ENCODE data around the gene OR56A3. TPM values are rescaled to one million over a fixed set of nuclear protein-coding genes. Genes with fewer than 3 reads are reported as not detected.

OR56A3 gene
- total RNA-seq, 2 donors from 2014 or later, result not detected

GRCh38 chr11:5923427-5923776, 18.6 kb upstream of the OR56A3 start:
- Histone ChIP-seq H3K9ac (ENCODE audit: low read depth in 2 of 2, low read length in 2 of 2) (no peak overlapping the region), H3K4me1 (no peaks in the 10 kb centered on the region), H3K27me3 (no peaks in the 10 kb centered on the region), H3K9me3 (no peaks in the 10 kb centered on the region), H3K27ac (no peak overlapping the region), H3K36me3 (no peaks in the 10 kb centered on the region), H3K4me3 (no peak overlapping the region)
- intact Hi-C loops (cut with DNase I), result no loop called here
- TF ChIP-seq CTCF (IDR thresholded peaks at IDR 0.05), result no peak
- no peak for DNase-seq

- Histone ChIP-seq H3K27ac (no peak overlapping the region), H3K36me3 (no peaks in the 10 kb centered on the region), H3K9ac (ENCODE audit: low read depth in 2 of 2, low read length in 2 of 2) (no peak overlapping the region), H3K4me3 (no peak overlapping the region), H3K4me1 (no peaks in the 10 kb centered on the region), H3K9me3 (no peaks in the 10 kb centered on the region), H3K27me3 (no peaks in the 10 kb centered on the region)
- DNase-seq, result no peak
- TF ChIP-seq CTCF (IDR thresholded peaks at IDR 0.05), result no peak
- intact Hi-C loops (cut with DNase I), result no loop called here
Measured at GRCh38 chr11:5923794-5924193, 18.3 kb upstream of the OR56A3 start.

GRCh38 chr11:5928271-5928670, 13.8 kb upstream of the OR56A3 start:
- Histone ChIP-seq H3K27me3 (no peaks in the 10 kb centered on the region), H3K9ac (ENCODE audit: low read depth in 2 of 2, low read length in 2 of 2) (no peak overlapping the region), H3K36me3 (no peaks in the 10 kb centered on the region), H3K4me1 (no peaks in the 10 kb centered on the region), H3K4me3 (no peak overlapping the region), H3K27ac (no peak overlapping the region), H3K9me3 (no peaks in the 10 kb centered on the region)
- no peak for TF ChIP-seq CTCF (IDR thresholded peaks at IDR 0.05)
- DNase-seq, result no peak
- intact Hi-C loops (cut with DNase I), result no loop called here

- intact Hi-C loops (cut with DNase I), result no loop called here
- H3K9me3 ChIP-seq, result no peaks in the 10 kb centered on the region
- no peak for TF ChIP-seq CTCF (IDR thresholded peaks at IDR 0.05)
Measured at GRCh38 chr11:5928811-5929210, 13.2 kb upstream of the OR56A3 start.

GRCh38 chr11:5929571-5930368, 12.3 kb upstream of the OR56A3 start:
- H3K27ac ChIP-seq, result no peak overlapping the region
- no peak overlapping the region for H3K9ac ChIP-seq (ENCODE audit: low read depth in 2 of 2, low read length in 2 of 2)
- no peaks in the 10 kb centered on the region for H3K27me3 ChIP-seq
- no peak for DNase-seq
- H3K9me3 ChIP-seq, result no peaks in the 10 kb centered on the region
- H3K36me3 ChIP-seq, result no peaks in the 10 kb centered on the region
- H3K4me1 ChIP-seq, result no peaks in the 10 kb centered on the region
- H3K4me3 ChIP-seq, result no peak overlapping the region
- intact Hi-C loops (cut with DNase I), result no loop called here
- no peak for TF ChIP-seq CTCF (IDR thresholded peaks at IDR 0.05)

More at GRCh38 chr11:5928811-5929210, 13.2 kb upstream of the OR56A3 start:
- H3K9ac ChIP-seq (ENCODE audit: low read depth in 2 of 2, low read length in 2 of 2), result no peak overlapping the region
- no peak overlapping the region for H3K27ac ChIP-seq
- no peak overlapping the region for H3K4me3 ChIP-seq
- no peaks in the 10 kb centered on the region for H3K27me3 ChIP-seq
- no peak for DNase-seq
- no peaks in the 10 kb centered on the region for H3K36me3 ChIP-seq
- no peaks in the 10 kb centered on the region for H3K4me1 ChIP-seq
